PC-9 (cell line): ENCODE measurements around the gene HABP2.

Experiments used
- EZH2 ChIP-seq: fragments of 200-600 bp; sonication (generic); IDR thresholded peaks from 2 replicates; pipeline ENCODE4 v1.8.0; 2017; ENCODE audit warnings: antibody characterized with exemption, low read depth
- TF ChIP-seq, protein P1 (sequence below): fragments of 200-600 bp; sonication (generic); conservative IDR thresholded peaks from 2 replicates; pipeline ENCODE4 v1.6.1; 2017; ENCODE audit warnings: mixed run types, antibody characterized with exemption, mild to moderate bottlenecking, moderate library complexity

DNA sequence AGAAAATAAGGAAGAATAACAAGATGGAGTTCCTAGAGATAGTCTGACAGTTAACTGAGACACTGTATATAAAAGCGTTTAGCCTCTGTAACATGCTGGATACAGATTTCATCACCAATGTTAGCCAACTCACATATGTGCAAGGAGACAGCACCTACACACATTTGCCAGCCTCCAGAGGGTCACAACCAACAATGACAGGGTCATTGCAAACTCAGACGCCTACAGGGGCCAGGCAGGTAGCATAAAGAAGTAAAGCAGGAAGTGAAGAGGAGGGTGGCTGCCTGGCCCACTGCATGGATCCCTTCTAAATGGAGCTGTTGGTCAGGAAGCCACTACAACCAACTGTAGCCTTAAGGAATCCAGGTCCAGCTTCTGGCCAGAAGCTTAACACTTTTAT, 60.6 kb downstream of the HABP2 start:
- TF ChIP-seq, protein P1, sequence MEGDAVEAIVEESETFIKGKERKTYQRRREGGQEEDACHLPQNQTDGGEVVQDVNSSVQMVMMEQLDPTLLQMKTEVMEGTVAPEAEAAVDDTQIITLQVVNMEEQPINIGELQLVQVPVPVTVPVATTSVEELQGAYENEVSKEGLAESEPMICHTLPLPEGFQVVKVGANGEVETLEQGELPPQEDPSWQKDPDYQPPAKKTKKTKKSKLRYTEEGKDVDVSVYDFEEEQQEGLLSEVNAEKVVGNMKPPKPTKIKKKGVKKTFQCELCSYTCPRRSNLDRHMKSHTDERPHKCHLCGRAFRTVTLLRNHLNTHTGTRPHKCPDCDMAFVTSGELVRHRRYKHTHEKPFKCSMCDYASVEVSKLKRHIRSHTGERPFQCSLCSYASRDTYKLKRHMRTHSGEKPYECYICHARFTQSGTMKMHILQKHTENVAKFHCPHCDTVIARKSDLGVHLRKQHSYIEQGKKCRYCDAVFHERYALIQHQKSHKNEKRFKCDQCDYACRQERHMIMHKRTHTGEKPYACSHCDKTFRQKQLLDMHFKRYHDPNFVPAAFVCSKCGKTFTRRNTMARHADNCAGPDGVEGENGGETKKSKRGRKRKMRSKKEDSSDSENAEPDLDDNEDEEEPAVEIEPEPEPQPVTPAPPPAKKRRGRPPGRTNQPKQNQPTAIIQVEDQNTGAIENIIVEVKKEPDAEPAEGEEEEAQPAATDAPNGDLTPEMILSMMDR = no peak
- no peak for TF ChIP-seq EZH2
